ENCODE results near the gene FLT4.

FLT4 gene

GRCh38 chr5:180623411-180623834 lies 26.0 kb downstream of the FLT4 start:
- no peaks in the 10 kb centered on the region for H3K4me1 ChIP-seq (ENCODE audit: insufficient read depth, low read length)
- H3K9ac ChIP-seq (ENCODE audit: low read depth, low read length), result no peak overlapping the region
- peaks cover 15% of the 10 kb centered on the region for H3K27me3 ChIP-seq (ENCODE audit: insufficient read depth, low read length)
- no peak overlapping the region for H3K27ac ChIP-seq (ENCODE audit: low read depth, low read length)
- no peaks in the 10 kb centered on the region for H3K9me3 ChIP-seq (ENCODE audit: insufficient read depth, low read depth, low read length)
- H3K4me3 ChIP-seq (ENCODE audit: low read length), result no peak overlapping the region
- 92% methylated on average over 10 of the region's 10 CpGs for WGBS
- no peaks in the 10 kb centered on the region for H3K36me3 ChIP-seq (ENCODE audit: insufficient read depth, low read length)

GRCh38 chr5:180622910-180623309 lies 26.5 kb downstream of the FLT4 start:
- no peaks in the 10 kb centered on the region for H3K36me3 ChIP-seq (ENCODE audit: insufficient read depth, low read length)
- H3K4me1 ChIP-seq (ENCODE audit: insufficient read depth, low read length), result no peaks in the 10 kb centered on the region
- 93% methylated on average over 5 of the region's 6 CpGs for WGBS
- H3K27me3 ChIP-seq (ENCODE audit: insufficient read depth, low read length), result peaks cover 17% of the 10 kb centered on the region
- no peak overlapping the region for H3K4me3 ChIP-seq (ENCODE audit: low read length)
- no peaks in the 10 kb centered on the region for H3K9me3 ChIP-seq (ENCODE audit: insufficient read depth, low read depth, low read length)
- H3K9ac ChIP-seq (ENCODE audit: low read depth, low read length), result no peak overlapping the region
- no peak overlapping the region for H3K27ac ChIP-seq (ENCODE audit: low read depth, low read length)

- peaks cover 17% of the 10 kb centered on the region for H3K27me3 ChIP-seq (ENCODE audit: insufficient read depth, low read length)
- WGBS, result 94% methylated on average over 32 of the region's 32 CpGs
- H3K4me1 ChIP-seq (ENCODE audit: insufficient read depth, low read length), result no peaks in the 10 kb centered on the region
- H3K9ac ChIP-seq (ENCODE audit: low read depth, low read length), result no peak overlapping the region
- H3K36me3 ChIP-seq (ENCODE audit: insufficient read depth, low read length), result no peaks in the 10 kb centered on the region
- H3K4me3 ChIP-seq (ENCODE audit: low read length), result no peak overlapping the region
- no peaks in the 10 kb centered on the region for H3K9me3 ChIP-seq (ENCODE audit: insufficient read depth, low read depth, low read length)
- H3K27ac ChIP-seq (ENCODE audit: low read depth, low read length), result no peak overlapping the region
These were observed 28.1 kb downstream of the FLT4 start for GRCh38 chr5:180621311-180621710.

GRCh38 chr5:180620014-180620413 lies 29.4 kb downstream of the FLT4 start:
- Histone ChIP-seq H3K27me3 (ENCODE audit: insufficient read depth, low read length) (peaks cover 17% of the 10 kb centered on the region), H3K9ac (ENCODE audit: low read depth, low read length) (no peak overlapping the region), H3K27ac (ENCODE audit: low read depth, low read length) (no peak overlapping the region), H3K36me3 (ENCODE audit: insufficient read depth, low read length) (no peaks in the 10 kb centered on the region), H3K4me3 (ENCODE audit: low read length) (no peak overlapping the region), H3K9me3 (ENCODE audit: insufficient read depth, low read depth, low read length) (no peaks in the 10 kb centered on the region), H3K4me1 (ENCODE audit: insufficient read depth, low read length) (no peaks in the 10 kb centered on the region)
- 93% methylated on average over 14 of the region's 14 CpGs for WGBS

GRCh38 chr5:180619563-180619915 lies 29.9 kb downstream of the FLT4 start:
- H3K4me1 ChIP-seq (ENCODE audit: insufficient read depth, low read length), result no peaks in the 10 kb centered on the region
- no peaks in the 10 kb centered on the region for H3K9me3 ChIP-seq (ENCODE audit: insufficient read depth, low read depth, low read length)
- H3K27ac ChIP-seq (ENCODE audit: low read depth, low read length), result no peak overlapping the region
- no peak overlapping the region for H3K9ac ChIP-seq (ENCODE audit: low read depth, low read length)
- H3K27me3 ChIP-seq (ENCODE audit: insufficient read depth, low read length), result peaks cover 17% of the 10 kb centered on the region
- H3K4me3 ChIP-seq (ENCODE audit: low read length), result peak overlapping the region; percentile 61
- no peaks in the 10 kb centered on the region for H3K36me3 ChIP-seq (ENCODE audit: insufficient read depth, low read length)
- 84% methylated on average over 22 of the region's 22 CpGs for WGBS

- H3K4me3 ChIP-seq (ENCODE audit: low read length), result peak overlapping the region; percentile 61
- H3K27me3 ChIP-seq (ENCODE audit: insufficient read depth, low read length), result peaks cover 17% of the 10 kb centered on the region
- H3K36me3 ChIP-seq (ENCODE audit: insufficient read depth, low read length), result no peaks in the 10 kb centered on the region
- no peaks in the 10 kb centered on the region for H3K9me3 ChIP-seq (ENCODE audit: insufficient read depth, low read depth, low read length)
- 3% methylated on average over 90 of the region's 90 CpGs for WGBS
- no peak overlapping the region for H3K27ac ChIP-seq (ENCODE audit: low read depth, low read length)
- H3K9ac ChIP-seq (ENCODE audit: low read depth, low read length), result peak overlapping the region; percentile 72
- no peaks in the 10 kb centered on the region for H3K4me1 ChIP-seq (ENCODE audit: insufficient read depth, low read length)
These were observed 30.4 kb downstream of the FLT4 start for GRCh38 chr5:180618829-180619562.

- no peak overlapping the region for H3K27ac ChIP-seq (ENCODE audit: low read depth, low read length)
- WGBS, result 16% methylated on average over 15 of the region's 15 CpGs
- peak overlapping the region; percentile 61 for H3K4me3 ChIP-seq (ENCODE audit: low read length)
- H3K27me3 ChIP-seq (ENCODE audit: insufficient read depth, low read length), result peaks cover 17% of the 10 kb centered on the region
- no peaks in the 10 kb centered on the region for H3K4me1 ChIP-seq (ENCODE audit: insufficient read depth, low read length)
- no peaks in the 10 kb centered on the region for H3K9me3 ChIP-seq (ENCODE audit: insufficient read depth, low read depth, low read length)
- H3K9ac ChIP-seq (ENCODE audit: low read depth, low read length), result peak overlapping the region; percentile 72
- H3K36me3 ChIP-seq (ENCODE audit: insufficient read depth, low read length), result no peaks in the 10 kb centered on the region
These were observed 30.9 kb downstream of the FLT4 start for GRCh38 chr5:180618487-180618828.

GRCh38 chr5:180613814-180614188 lies 35.6 kb downstream of the FLT4 start:
- H3K4me1 ChIP-seq (ENCODE audit: insufficient read depth, low read length), result no peaks in the 10 kb centered on the region
- no peak overlapping the region for H3K4me3 ChIP-seq (ENCODE audit: low read length)
- H3K36me3 ChIP-seq (ENCODE audit: insufficient read depth, low read length), result no peaks in the 10 kb centered on the region
- peaks cover 7% of the 10 kb centered on the region for H3K27me3 ChIP-seq (ENCODE audit: insufficient read depth, low read length)
- 91% methylated on average over 11 of the region's 11 CpGs for WGBS
- H3K9ac ChIP-seq (ENCODE audit: low read depth, low read length), result no peak overlapping the region
- no peaks in the 10 kb centered on the region for H3K9me3 ChIP-seq (ENCODE audit: insufficient read depth, low read depth, low read length)
- H3K27ac ChIP-seq (ENCODE audit: low read depth, low read length), result no peak overlapping the region

- Histone ChIP-seq H3K4me1 (ENCODE audit: insufficient read depth, low read length) (no peaks in the 10 kb centered on the region), H3K4me3 (ENCODE audit: low read length) (no peak overlapping the region), H3K36me3 (ENCODE audit: insufficient read depth, low read length) (no peaks in the 10 kb centered on the region), H3K27me3 (ENCODE audit: insufficient read depth, low read length) (peaks cover 2% of the 10 kb centered on the region), H3K9ac (ENCODE audit: low read depth, low read length) (no peak overlapping the region), H3K27ac (ENCODE audit: low read depth, low read length) (no peak overlapping the region), H3K9me3 (ENCODE audit: insufficient read depth, low read depth, low read length) (no peaks in the 10 kb centered on the region)
- 91% methylated on average over 19 of the region's 19 CpGs for WGBS
These were observed 36.1 kb downstream of the FLT4 start for GRCh38 chr5:180613188-180613813.

DNA sequence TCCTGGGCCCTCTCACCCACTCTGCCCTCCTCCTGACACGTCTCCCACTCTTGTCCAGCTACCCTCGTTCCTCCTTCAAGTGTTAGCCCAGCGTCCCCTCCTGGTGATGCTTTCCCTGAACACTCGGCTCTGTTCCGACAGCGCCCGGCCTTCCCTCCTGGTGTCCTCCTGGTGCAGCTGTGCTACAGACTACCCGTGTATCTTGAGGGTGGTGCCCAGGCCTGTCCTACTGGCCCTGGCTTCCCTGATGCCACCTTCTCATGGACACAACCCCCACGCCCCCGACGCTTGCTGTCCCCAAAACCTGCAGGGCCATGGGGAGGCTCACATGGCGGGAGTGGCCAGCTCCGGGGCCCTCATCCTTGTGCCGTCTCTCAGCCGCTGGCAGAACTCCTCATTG lies 36.7 kb downstream of the FLT4 start:
- no peak overlapping the region for H3K4me3 ChIP-seq (ENCODE audit: low read length)
- H3K9me3 ChIP-seq (ENCODE audit: insufficient read depth, low read depth, low read length), result no peaks in the 10 kb centered on the region
- no peaks in the 10 kb centered on the region for H3K27me3 ChIP-seq (ENCODE audit: insufficient read depth, low read length)
- WGBS, result 94% methylated on average over 13 of the region's 15 CpGs
- no peaks in the 10 kb centered on the region for H3K4me1 ChIP-seq (ENCODE audit: insufficient read depth, low read length)
- H3K27ac ChIP-seq (ENCODE audit: low read depth, low read length), result no peak overlapping the region
- H3K36me3 ChIP-seq (ENCODE audit: insufficient read depth, low read length), result no peaks in the 10 kb centered on the region
- H3K9ac ChIP-seq (ENCODE audit: low read depth, low read length), result no peak overlapping the region

- Histone ChIP-seq H3K27ac (ENCODE audit: low read depth, low read length) (no peak overlapping the region), H3K9me3 (ENCODE audit: insufficient read depth, low read depth, low read length) (no peaks in the 10 kb centered on the region), H3K36me3 (ENCODE audit: insufficient read depth, low read length) (no peaks in the 10 kb centered on the region), H3K9ac (ENCODE audit: low read depth, low read length) (no peak overlapping the region), H3K4me3 (ENCODE audit: low read length) (no peak overlapping the region), H3K4me1 (ENCODE audit: insufficient read depth, low read length) (no peaks in the 10 kb centered on the region), H3K27me3 (ENCODE audit: insufficient read depth, low read length) (no peaks in the 10 kb centered on the region)
- WGBS, result 91% methylated on average over 29 of the region's 30 CpGs
These were observed 38.1 kb downstream of the FLT4 start for GRCh38 chr5:180611140-180611850.
